Colonic mucosa (tissue), 4 donors: ENCODE results near the gene ACY1. TPM values are rescaled to one million over a fixed set of nuclear protein-coding genes. Genes with fewer than 3 reads are reported as not detected.

Experiments used
- DNase-seq: peaks from one replicate; pipeline ENCODE4 v3.0.0-alpha.2; 2020
- H3K27ac ChIP-seq: fragments of 200-600 bp; one replicate; pipeline ENCODE4 v1.8.0; 2021
- H3K27me3 ChIP-seq: fragments of 200-600 bp; one replicate; pipeline ENCODE4 v1.8.0; 2021
- H3K36me3 ChIP-seq: fragments of 200-600 bp; one replicate; pipeline ENCODE4 v1.8.0; 2021
- H3K4me1 ChIP-seq: fragments of 200-600 bp; one replicate; pipeline ENCODE4 v1.8.0; 2021; ENCODE audit warnings: mild to moderate bottlenecking
- H3K4me3 ChIP-seq: fragments of 200-600 bp; one replicate; pipeline ENCODE4 v1.8.0; 2021
- H3K9ac ChIP-seq, 2 donors: one replicate each; pipeline ENCODE4 v1.7.0; 2013; ENCODE audit warnings: control low read depth in 2 of 2, low read depth in 2 of 2, low read length in 2 of 2
- H3K9me3 ChIP-seq: fragments of 200-600 bp; one replicate; pipeline ENCODE4 v1.8.0; 2021
- intact Hi-C: fragments of 100-400 bp; cut with DNase I; formaldehyde crosslinking; loops from one replicate; pipeline ENCODE4 v1.14.1; 2022
- total RNA-seq, 2 donors: library from RNA; stranded (reverse); fragmentation: NEBNext Ultra II Directional in 1 of 2; extraction: Animal tissue kit (Norgen Biotek cat#: 25700) in 1 of 2; gene quantifications; one replicate each; pipeline ENCODE4 v1.2.1, GENCODE V29; 2021
- TF ChIP-seq, protein P1 (sequence below): fragments of 200-600 bp; IDR thresholded peaks from one replicate; pipeline ENCODE4 v1.8.0; 2022; ENCODE audit warnings: antibody characterized with exemption, mild to moderate bottlenecking
- donor health status: healthy.
- donor health status: DM: no; HTN: no; CAD: no.
- donor health status: DM: no; HTN: no; CAD: no.

The ACY1 gene
- total RNA-seq, 2 donors from 2014 or later = 137 to 153 TPM

DNA sequence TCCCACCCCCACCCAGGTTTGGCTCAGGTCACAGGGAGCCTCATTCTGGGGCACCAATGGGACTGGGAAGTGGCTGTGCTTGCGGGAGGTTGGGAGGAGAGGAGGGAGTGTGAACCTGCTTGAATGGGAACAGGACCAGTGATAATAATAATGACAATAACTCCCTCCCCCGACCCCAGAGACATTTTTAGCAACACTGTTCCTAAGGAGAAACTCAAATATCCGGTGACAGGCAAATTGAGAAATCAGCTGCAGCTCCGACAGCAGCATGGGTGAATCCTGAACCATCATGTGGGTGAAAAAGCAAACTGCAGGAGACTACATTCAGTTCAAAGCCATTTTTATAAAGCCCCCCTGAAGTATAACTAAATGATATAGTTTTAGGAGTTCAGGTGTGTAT, 24.0 kb downstream of the ACY1 start:
- TF ChIP-seq, protein P1, sequence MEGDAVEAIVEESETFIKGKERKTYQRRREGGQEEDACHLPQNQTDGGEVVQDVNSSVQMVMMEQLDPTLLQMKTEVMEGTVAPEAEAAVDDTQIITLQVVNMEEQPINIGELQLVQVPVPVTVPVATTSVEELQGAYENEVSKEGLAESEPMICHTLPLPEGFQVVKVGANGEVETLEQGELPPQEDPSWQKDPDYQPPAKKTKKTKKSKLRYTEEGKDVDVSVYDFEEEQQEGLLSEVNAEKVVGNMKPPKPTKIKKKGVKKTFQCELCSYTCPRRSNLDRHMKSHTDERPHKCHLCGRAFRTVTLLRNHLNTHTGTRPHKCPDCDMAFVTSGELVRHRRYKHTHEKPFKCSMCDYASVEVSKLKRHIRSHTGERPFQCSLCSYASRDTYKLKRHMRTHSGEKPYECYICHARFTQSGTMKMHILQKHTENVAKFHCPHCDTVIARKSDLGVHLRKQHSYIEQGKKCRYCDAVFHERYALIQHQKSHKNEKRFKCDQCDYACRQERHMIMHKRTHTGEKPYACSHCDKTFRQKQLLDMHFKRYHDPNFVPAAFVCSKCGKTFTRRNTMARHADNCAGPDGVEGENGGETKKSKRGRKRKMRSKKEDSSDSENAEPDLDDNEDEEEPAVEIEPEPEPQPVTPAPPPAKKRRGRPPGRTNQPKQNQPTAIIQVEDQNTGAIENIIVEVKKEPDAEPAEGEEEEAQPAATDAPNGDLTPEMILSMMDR = no peak

DNA sequence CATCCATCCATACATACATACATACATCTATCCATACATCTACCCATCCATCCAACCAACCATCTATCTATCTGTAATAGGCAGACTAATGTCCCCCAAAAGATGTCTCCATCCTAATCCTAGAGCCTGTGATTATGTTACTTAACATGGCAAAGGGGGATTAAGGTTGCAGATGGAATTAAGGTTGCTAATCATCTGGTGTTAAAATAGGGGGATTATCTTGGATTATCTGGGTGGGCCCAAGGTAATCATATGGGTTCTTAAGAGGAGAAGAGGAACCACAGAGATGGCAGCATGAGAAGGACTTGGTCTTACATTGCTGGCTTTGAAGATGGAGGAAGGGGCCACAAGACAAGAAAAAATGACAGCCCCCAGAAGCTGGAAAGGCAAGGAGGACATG, 27.1 kb downstream of the ACY1 start:
- no peaks in the 10 kb centered on the region for H3K4me1 ChIP-seq
- H3K9ac ChIP-seq = no peak overlapping the region
- DNase-seq = no peak
- no peak overlapping the region for H3K4me3 ChIP-seq
- H3K27me3 ChIP-seq = no peaks in the 10 kb centered on the region
- intact Hi-C loops = no loop called here
- H3K36me3 ChIP-seq = no peaks in the 10 kb centered on the region
- H3K9me3 ChIP-seq = no peaks in the 10 kb centered on the region
- H3K27ac ChIP-seq = no peak overlapping the region
- TF ChIP-seq, protein P1 = no peak

More for the DNA sequence above, 24.0 kb downstream of the ACY1 start:
- no peaks in the 10 kb centered on the region for H3K36me3 ChIP-seq
- no peak for DNase-seq
- intact Hi-C loops = no loop called here
- H3K27ac ChIP-seq = no peak overlapping the region
- no peak overlapping the region for H3K4me3 ChIP-seq
- no peaks in the 10 kb centered on the region for H3K27me3 ChIP-seq
- no peaks in the 10 kb centered on the region for H3K4me1 ChIP-seq
- no peak overlapping the region for H3K9ac ChIP-seq
- no peaks in the 10 kb centered on the region for H3K9me3 ChIP-seq

DNA sequence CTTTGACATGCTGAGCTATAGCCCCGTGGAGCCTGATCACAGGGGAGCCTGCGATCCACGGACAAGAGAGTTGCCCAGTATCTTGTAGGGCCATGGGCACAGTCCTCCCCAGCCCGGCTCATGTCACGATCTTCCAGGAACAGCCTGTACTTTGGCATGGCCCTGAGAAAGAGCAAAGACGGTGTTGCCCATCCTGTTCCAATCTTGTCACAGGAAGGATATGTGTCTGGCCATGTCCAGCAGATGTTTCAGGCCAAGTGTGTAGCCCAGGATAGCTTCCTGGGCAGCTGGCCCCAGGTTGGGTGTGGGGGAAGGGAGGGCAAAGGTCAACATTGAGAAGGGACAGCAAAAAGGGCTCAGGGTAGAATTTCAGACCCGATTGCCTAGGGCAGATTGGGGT, 29.4 kb downstream of the ACY1 start:
- intact Hi-C loops = no loop called here

DNA sequence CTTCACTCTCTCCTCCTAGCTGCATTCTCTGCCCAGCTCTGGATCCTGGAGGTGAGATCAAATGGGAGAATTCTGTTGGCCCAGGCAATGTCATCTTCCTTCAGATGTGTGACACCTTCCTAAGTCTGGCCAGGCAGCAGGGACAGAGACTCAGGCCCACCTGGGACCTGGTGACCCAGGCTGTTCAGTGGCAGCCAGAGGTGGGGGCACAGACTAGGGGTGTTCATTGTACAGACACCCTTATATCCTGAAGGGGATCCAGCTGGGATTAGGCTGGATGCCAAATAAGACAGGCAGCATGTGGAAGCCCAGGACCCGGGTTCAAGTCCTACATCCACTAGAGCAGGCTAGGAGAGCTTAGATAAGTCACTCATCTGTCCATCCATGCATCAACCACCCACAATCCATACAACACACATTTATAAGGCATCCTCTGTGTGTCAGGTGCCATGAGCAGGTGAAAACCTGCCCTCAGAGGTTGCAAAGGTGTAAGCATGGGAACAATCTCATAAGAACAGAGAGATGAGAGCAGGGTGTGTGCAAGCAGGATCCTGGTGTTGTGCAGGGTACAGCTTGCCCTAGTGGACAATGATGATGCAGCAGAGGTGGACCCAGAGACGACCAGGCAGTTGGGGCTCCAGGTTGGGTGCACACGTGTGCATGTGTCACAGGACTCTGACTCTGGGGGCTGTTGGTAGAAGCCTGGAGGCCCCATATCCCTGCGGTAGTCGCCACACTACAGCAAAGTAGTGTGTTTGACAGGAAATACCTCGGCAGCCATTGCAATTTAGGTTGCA, 30.7 kb downstream of the ACY1 start:
- Histone ChIP-seq H3K36me3 (no peaks in the 10 kb centered on the region), H3K9me3 (no peaks in the 10 kb centered on the region), H3K4me1 (no peaks in the 10 kb centered on the region), H3K27me3 (no peaks in the 10 kb centered on the region), H3K9ac (no peak overlapping the region), H3K4me3 (no peak overlapping the region), H3K27ac (no peak overlapping the region)
- TF ChIP-seq, protein P1 = no peak
- DNase-seq = no peak
- intact Hi-C loops = no loop called here

More for the DNA sequence above, 29.4 kb downstream of the ACY1 start:
- DNase-seq = no peak
- H3K36me3 ChIP-seq = no peaks in the 10 kb centered on the region
- no peaks in the 10 kb centered on the region for H3K4me1 ChIP-seq
- H3K27me3 ChIP-seq = no peaks in the 10 kb centered on the region
- no peak overlapping the region for H3K27ac ChIP-seq
- no peaks in the 10 kb centered on the region for H3K9me3 ChIP-seq
- no peak overlapping the region for H3K9ac ChIP-seq
- no peak overlapping the region for H3K4me3 ChIP-seq
- TF ChIP-seq, protein P1 = no peak

DNA sequence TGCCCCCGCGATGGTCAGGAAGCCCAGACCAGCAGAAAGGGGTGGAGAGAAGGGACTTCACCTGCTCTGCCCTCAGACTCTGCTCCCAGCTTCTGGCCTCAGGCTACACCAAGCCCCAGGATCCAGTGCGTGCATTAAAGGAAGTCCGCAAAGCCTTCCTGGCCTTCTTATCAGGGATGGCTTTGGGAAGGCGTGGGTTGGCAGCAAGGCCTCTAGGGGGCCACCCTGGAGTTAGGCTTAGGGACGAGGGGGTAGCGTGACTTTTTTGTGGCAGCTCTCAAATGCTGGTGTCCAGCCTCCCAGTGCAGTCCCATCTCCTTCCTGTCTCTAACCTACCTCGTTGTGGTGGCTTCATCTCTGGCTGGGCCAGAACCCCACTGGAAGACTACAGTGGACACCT, 31.3 kb downstream of the ACY1 start:
- TF ChIP-seq, protein P1 = no peak
- no peaks in the 10 kb centered on the region for H3K4me1 ChIP-seq
- intact Hi-C loops = no loop called here

More for the DNA sequence above, 31.3 kb downstream of the ACY1 start:
- no peak overlapping the region for H3K4me3 ChIP-seq
- no peaks in the 10 kb centered on the region for H3K9me3 ChIP-seq
- H3K27ac ChIP-seq = no peak overlapping the region
- DNase-seq = no peak
- no peaks in the 10 kb centered on the region for H3K27me3 ChIP-seq
- no peak overlapping the region for H3K9ac ChIP-seq
- H3K36me3 ChIP-seq = no peaks in the 10 kb centered on the region
